Ovary (tissue), 9 donors: ENCODE data around the gene CHCHD3. TPM values are rescaled to one million over a fixed set of nuclear protein-coding genes. Genes with fewer than 3 reads are reported as not detected.

Experiments
- DNase-seq, 5 donors: peaks; one replicate each; pipeline ENCODE4 v3.0.0-alpha.2; 2019 to 2020
- H3K27ac ChIP-seq, 2 donors: fragments of 200-600 bp; one replicate each; pipeline versions ENCODE4 v1.5.1 to v1.8.0; 2019 to 2022
- H3K27me3 ChIP-seq: fragments of 200-600 bp; one replicate; pipeline ENCODE4 v1.8.0; 2022
- H3K36me3 ChIP-seq: fragments of 200-600 bp; sonication (generic); one replicate; pipeline ENCODE4 v1.5.1; 2019
- H3K4me1 ChIP-seq: one replicate; pipeline ENCODE4 v1.8.1; 2013; ENCODE audit warnings: mild to moderate bottlenecking, moderate library complexity; ENCODE audit not compliant: insufficient read depth
- H3K4me3 ChIP-seq: fragments of 200-600 bp; sonication (generic); one replicate; pipeline ENCODE4 v1.5.1; 2017
- H3K9me3 ChIP-seq, 2 donors: fragments of 200-600 bp in 1 of 2; sonication (generic) in 1 of 2; one replicate each; pipeline versions ENCODE4 v1.5.1 to v1.8.1; 2013 to 2019; ENCODE audit warnings: mild to moderate bottlenecking in 1 of 2, moderate library complexity in 1 of 2
- EP300 ChIP-seq: sonication (generic); formaldehyde crosslinking; IDR thresholded peaks from one replicate; pipeline ENCODE4 v1.6.1; 2017; ENCODE audit warnings: antibody characterized with exemption
- POLR2A ChIP-seq: fragments of 450-650 bp; IDR thresholded peaks from one replicate; pipeline ENCODE4 v1.6.1; 2017; ENCODE audit warnings: antibody characterized with exemption, mild to moderate bottlenecking, moderate library complexity
- WGBS, 3 donors: extraction: QIAGEN DNeasy Blood & Tissue Kit in 1 of 3; methylation state at CpG; one replicate each; pipeline versions ENCODE4 v1.1.5 to v1.1.7; 2013 to 2017; 5-methylcytosine and 5-hydroxymethylcytosine counted together
- intact Hi-C, 4 donors: fragments of 100-400 bp; cut with DNase I; formaldehyde crosslinking; loops; one replicate each; pipeline versions ENCODE4 v1.11.0 to v1.15.1; 2022 to 2023
- polyA plus RNA-seq, 2 donors: library from polyadenylated mRNA; stranded (reverse); fragments of 200-250 nt in 1 of 2; fragments of 350-450 nt in 1 of 2; fragmentation: Illumina TruSeq in 1 of 2; extraction: RNeasy Lipid Tissue Mini Kit (QIAGEN cat#74804) in 1 of 2; gene quantifications; one replicate each; pipeline ENCODE4 v1.2.3, GENCODE V29; 2013 to 2014
- total RNA-seq, 7 donors: library from RNA; depleted of rRNA in 2 of 7; stranded (reverse); fragments of >200 nt in 2 of 7; fragmentation: NEBNext Ultra II Directional in 3 of 7; extraction: Animal tissue kit (Norgen Biotek cat#: 25700) in 3 of 7; gene quantifications; one replicate each; pipeline versions ENCODE4 v1.1.0 to v1.2.4, GENCODE V29; 2016 to 2023
- TF ChIP-seq, protein P1 (sequence below), 3 donors: fragments of 450-650 bp in 2 of 3; fragments of 200-600 bp in 1 of 3; IDR thresholded peaks; one replicate each; pipeline versions ENCODE4 v1.5.1 to v1.8.0; 2016 to 2022; ENCODE audit warnings: antibody characterized with exemption in 3 of 3, mild to moderate bottlenecking in 1 of 3
- donor health status: DM: no; HTN: no; CAD: no; lungs with moderate emphysema.
- donor health status: DM: no; HTN: no; CAD: no.
- donor health status: Bipolar disorder and iron deficiency.
- donor health status: DM: yes; HTN: yes; CAD: no.
- donor health status: DM: no; HTN: no; CAD: no.
- donor health status: DM: yes; HTN: yes; CAD: no.

The CHCHD3 gene
- total and polyA plus RNA-seq, 9 donors, result 31.4 to 59.1 (median 36.7) TPM

DNA sequence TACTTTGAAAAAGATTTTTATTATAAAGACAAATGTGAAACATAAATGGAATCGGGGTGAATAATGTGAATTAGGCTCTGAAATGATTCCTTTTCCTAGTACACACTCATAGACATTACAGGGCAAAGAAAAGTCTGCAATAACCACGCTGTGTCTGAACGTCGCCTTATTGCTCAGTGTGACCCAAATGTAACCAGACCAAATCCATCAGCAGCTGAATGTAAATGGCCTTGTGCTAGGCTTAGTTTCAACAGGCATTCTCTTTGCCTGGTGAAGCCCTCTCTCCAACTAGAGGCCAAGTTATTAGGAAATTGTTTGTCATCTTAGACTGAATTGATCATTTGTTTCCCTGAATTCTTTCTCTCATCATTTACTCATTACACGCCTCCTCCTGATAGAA is 225.5 kb downstream of the CHCHD3 start:
- TF ChIP-seq, protein P1, sequence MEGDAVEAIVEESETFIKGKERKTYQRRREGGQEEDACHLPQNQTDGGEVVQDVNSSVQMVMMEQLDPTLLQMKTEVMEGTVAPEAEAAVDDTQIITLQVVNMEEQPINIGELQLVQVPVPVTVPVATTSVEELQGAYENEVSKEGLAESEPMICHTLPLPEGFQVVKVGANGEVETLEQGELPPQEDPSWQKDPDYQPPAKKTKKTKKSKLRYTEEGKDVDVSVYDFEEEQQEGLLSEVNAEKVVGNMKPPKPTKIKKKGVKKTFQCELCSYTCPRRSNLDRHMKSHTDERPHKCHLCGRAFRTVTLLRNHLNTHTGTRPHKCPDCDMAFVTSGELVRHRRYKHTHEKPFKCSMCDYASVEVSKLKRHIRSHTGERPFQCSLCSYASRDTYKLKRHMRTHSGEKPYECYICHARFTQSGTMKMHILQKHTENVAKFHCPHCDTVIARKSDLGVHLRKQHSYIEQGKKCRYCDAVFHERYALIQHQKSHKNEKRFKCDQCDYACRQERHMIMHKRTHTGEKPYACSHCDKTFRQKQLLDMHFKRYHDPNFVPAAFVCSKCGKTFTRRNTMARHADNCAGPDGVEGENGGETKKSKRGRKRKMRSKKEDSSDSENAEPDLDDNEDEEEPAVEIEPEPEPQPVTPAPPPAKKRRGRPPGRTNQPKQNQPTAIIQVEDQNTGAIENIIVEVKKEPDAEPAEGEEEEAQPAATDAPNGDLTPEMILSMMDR (IDR thresholded peaks at IDR 0.05), result no peak
- no peak for TF ChIP-seq POLR2A
- no peak for TF ChIP-seq EP300
- no peak for DNase-seq
- WGBS, 3 donors, result 95 to 98% (median 96%) methylated on average over 5 of the region's 5 CpGs
- Histone ChIP-seq H3K27me3 (no peaks in the 10 kb centered on the region), H3K4me1 (no peaks in the 10 kb centered on the region), H3K9me3 (no peaks in the 10 kb centered on the region), H3K27ac (no peak overlapping the region), H3K4me3 (no peak overlapping the region), H3K36me3 (no peaks in the 10 kb centered on the region)
- intact Hi-C loops, result no loop called here

DNA sequence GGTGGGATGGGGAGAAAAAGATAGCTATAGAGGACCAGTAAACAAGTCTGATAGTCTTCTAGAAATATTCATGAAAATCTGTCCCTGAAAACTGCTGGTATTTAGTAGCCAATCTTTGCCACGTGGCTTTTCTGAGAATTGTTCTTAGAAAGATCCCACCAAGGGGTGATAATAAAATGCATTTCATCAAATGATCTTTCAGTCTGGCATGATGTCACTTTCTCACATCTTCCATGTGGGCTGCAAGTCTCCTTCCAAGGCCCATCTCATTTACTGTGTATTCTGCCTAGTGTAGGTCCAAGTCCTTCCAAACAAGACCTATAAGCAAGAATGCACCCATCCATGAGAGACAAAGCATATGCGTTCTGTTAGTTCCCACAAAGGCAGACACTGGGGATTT is 226.0 kb downstream of the CHCHD3 start:
- Histone ChIP-seq H3K27me3 (no peaks in the 10 kb centered on the region), H3K4me3 (no peak overlapping the region), H3K27ac (no peak overlapping the region), H3K9me3 (no peaks in the 10 kb centered on the region), H3K36me3 (no peaks in the 10 kb centered on the region), H3K4me1 (no peaks in the 10 kb centered on the region)
- WGBS, 3 donors, result 95 to 99% (median 98%) methylated on average over 2 of the region's 2 CpGs
- no peak for DNase-seq
- TF ChIP-seq POLR2A (no peak), EP300 (no peak)
- TF ChIP-seq, protein P1 (IDR thresholded peaks at IDR 0.05), result no peak
- intact Hi-C loops, result no loop called here

GRCh38 chr7:132854238-132854637 is 227.7 kb downstream of the CHCHD3 start:
- WGBS, 3 donors, result 85 to 100% (median 98%) methylated on average over 1 of the region's 1 CpG
- no peak for DNase-seq
- no peak overlapping the region for H3K4me3 ChIP-seq
- intact Hi-C loops, result no loop called here
- no peaks in the 10 kb centered on the region for H3K36me3 ChIP-seq
- H3K27me3 ChIP-seq, result no peaks in the 10 kb centered on the region
- TF ChIP-seq POLR2A, result no peak
- TF ChIP-seq, protein P1 (IDR thresholded peaks at IDR 0.05), result no peak
- no peak for TF ChIP-seq EP300
- H3K9me3 ChIP-seq, result no peaks in the 10 kb centered on the region
- H3K27ac ChIP-seq, result no peak overlapping the region
- H3K4me1 ChIP-seq, result no peaks in the 10 kb centered on the region

- WGBS, 3 donors, result 90 to 97% (median 95%) methylated on average over 7 of the region's 7 CpGs
- Histone ChIP-seq H3K27me3 (no peaks in the 10 kb centered on the region), H3K4me1 (no peaks in the 10 kb centered on the region), H3K9me3 (no peaks in the 10 kb centered on the region), H3K36me3 (no peaks in the 10 kb centered on the region), H3K27ac (no peak overlapping the region), H3K4me3 (no peak overlapping the region)
- intact Hi-C loops, result no loop called here
- TF ChIP-seq EP300, result no peak
- TF ChIP-seq, protein P1 (IDR thresholded peaks at IDR 0.05), result no peak
- TF ChIP-seq POLR2A, result no peak
- no peak for DNase-seq
These were observed 234.5 kb downstream of the CHCHD3 start for GRCh38 chr7:132847376-132847775.
